Measurements from ENCODE around the gene GSC2.

DNA sequence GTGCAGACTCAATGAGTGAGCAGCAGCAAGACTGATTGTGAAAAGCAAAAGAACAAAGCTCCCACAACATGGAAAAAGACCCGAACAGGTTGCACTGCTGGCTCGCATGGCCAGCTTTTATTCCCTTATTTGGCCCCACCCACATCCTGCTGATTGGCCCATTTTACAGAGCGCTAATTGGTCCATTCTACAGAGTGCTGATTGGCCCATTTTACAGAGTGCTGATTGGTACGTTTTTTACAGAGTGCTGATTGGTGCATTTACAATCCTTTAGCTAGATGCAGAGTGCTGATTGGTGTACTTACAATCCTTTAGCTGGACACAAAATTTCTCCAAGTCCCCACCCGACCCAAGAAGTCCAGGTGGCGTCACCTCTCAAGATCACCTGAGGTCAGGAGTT, 43.8 kb upstream of the GSC2 start:
- TF ChIP-seq POLR2A (IDR thresholded peaks at IDR 0.05), result no peak
- TF ChIP-seq, protein P1, sequence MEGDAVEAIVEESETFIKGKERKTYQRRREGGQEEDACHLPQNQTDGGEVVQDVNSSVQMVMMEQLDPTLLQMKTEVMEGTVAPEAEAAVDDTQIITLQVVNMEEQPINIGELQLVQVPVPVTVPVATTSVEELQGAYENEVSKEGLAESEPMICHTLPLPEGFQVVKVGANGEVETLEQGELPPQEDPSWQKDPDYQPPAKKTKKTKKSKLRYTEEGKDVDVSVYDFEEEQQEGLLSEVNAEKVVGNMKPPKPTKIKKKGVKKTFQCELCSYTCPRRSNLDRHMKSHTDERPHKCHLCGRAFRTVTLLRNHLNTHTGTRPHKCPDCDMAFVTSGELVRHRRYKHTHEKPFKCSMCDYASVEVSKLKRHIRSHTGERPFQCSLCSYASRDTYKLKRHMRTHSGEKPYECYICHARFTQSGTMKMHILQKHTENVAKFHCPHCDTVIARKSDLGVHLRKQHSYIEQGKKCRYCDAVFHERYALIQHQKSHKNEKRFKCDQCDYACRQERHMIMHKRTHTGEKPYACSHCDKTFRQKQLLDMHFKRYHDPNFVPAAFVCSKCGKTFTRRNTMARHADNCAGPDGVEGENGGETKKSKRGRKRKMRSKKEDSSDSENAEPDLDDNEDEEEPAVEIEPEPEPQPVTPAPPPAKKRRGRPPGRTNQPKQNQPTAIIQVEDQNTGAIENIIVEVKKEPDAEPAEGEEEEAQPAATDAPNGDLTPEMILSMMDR (IDR thresholded peaks at IDR 0.05), result no peak
- no peak for TF ChIP-seq EP300 (IDR thresholded peaks at IDR 0.05)

Data from ovary (tissue), 3 donors.